ENCODE data around the gene CBLIF. TPM values are rescaled to one million over a fixed set of nuclear protein-coding genes. Genes with fewer than 3 reads are reported as not detected.

Gene CBLIF
- 0.53 TPM for total RNA-seq

DNA sequence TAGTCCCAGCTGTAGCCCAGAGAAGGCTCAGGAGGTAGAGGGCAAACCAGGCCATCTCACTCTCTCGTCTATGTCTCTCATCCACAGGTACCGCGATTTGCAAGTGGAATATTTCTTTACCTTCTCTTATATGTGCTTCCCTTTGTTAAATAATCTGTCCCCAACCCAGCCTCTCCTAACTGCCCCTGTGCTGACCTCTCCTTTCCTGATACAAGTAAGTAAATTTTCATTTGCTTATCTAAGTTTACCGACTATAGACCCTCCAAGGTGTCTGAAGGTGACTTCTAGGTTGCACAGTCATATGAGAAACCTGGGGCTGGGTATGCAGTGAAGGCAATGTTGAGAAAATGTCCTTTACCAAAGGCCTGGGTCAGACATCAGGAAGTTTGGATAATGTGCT is at the start of gene CBLIF:
TSS of gene CBLIF (minus strand) at position 101 of the 400 bp plus-strand sequence. CDS start at position 55, 46 bp downstream.

GRCh38 chr11:59878575-59878974 is 33.3 kb upstream of the CBLIF start, which contains the start of gene OOSP3:
OOSP3 (plus strand) TSS chr11:59878782; CDS start chr11:59878809, 27 bp downstream.

DNA sequence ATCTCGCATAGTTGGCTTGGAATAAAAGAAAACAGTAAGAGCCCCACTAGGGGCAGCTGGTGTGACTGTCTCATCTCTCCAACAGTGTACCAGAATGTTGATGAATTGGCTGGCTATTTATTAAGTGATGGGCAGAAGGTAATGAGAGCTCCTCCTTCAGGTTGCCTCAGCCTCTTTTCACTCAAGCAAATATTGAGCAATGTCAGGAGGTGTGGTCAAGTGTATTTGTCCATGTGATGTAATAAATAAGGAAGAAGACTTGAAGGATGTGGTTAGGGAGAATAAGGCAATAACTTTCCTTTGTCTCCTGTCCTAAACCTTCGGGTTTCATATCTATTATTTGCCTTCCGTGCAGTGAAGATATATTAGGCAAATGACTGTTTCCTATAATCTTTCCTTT is 21.1 kb upstream of the CBLIF start, which contains the start of gene TCN1:
TSS of gene TCN1 (minus strand) at position 91 of the 400 bp plus-strand sequence. CDS start at position 74, 17 bp downstream.

GRCh38 chr11:59810189-59810910 is 34.9 kb downstream of the CBLIF start, which contains the start of gene MRPL16:
MRPL16 (minus strand) TSS chr11:59810778; CDS start chr11:59810658, 120 bp downstream.

Other genes with a start within 250 kb of the CBLIF start
- gene OSBP, start 229.7 kb downstream of the CBLIF start, total RNA-seq, result 44.6 TPM
- gene PATL1, start 176.5 kb downstream of the CBLIF start, total RNA-seq, result 10.0 TPM
- not detected for gene OR10V1, start 131.7 kb downstream of the CBLIF start, total RNA-seq
- 33.5 TPM for gene STX3, start 90.1 kb downstream of the CBLIF start, total RNA-seq
- gene MRPL16, start 34.7 kb downstream of the CBLIF start, total RNA-seq, result 36.0 TPM
- gene TCN1, start 21.0 kb upstream of the CBLIF start, total RNA-seq, result 1.4 TPM
- not detected for gene OOSP3, start 33.3 kb upstream of the CBLIF start, total RNA-seq
- not detected for gene OOSP1, start 92.9 kb upstream of the CBLIF start, total RNA-seq
- not detected for gene OOSP4A, start 118.5 kb upstream of the CBLIF start, total RNA-seq
- gene OOSP4B, start 171.7 kb upstream of the CBLIF start, total RNA-seq, result not detected
- not detected for gene OOSP2, start 194.9 kb upstream of the CBLIF start, total RNA-seq
- 8.8 TPM for gene MS4A3, start 211.2 kb upstream of the CBLIF start, total RNA-seq
- 0.47 TPM for gene MS4A2, start 243.2 kb upstream of the CBLIF start, total RNA-seq